Measurements from ENCODE around the gene FUT9.

Gene FUT9

DNA sequence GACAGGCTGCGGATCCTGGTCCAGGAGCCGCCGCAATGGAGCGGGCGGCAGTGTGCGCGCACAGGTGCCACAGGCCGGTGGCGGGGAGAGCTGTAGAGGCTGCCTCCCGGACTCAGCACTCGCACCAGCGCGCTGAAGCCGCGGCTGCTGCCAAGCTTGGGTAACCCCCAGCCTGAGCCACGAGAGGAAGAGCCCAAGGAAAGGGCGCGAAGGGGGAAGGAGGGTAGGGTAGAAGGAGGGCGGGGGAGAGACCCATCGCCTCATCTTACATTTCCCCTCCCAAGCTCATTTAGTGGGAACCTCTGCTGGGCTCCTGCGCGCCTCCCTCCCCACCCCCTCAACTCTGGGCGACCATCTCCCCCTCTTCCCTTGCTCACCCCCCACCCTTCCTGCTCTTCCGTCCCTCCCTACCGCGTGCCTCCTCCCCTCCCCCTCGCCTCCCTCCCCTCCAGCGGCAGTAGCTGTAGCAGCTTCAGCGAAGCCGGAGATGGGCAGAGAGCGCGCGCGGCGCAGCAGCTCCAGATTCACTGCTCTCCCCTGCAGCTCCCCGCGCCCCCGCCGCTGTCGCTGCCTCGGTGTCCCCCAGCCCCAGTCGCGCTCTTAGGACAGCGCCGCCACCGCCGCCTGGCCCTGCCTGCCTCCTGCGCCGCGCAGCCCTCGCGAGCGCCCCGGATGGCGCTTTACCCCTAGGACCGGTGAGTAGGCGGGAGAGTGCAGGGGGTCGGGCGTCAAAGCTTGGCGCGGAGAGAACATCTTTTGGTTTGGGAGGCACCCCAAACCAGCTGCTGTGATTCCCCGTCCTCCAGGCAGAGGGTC is at the start of gene FUT9:
Gene FUT9, plus strand, starts transcription at position 457 of the 816 bp plus-strand sequence. CDS start 187,182 bp downstream, outside the sequence.
- peak; percentile 66 for DNase-seq (ENCODE audit: low read depth, low spot score)

DNA sequence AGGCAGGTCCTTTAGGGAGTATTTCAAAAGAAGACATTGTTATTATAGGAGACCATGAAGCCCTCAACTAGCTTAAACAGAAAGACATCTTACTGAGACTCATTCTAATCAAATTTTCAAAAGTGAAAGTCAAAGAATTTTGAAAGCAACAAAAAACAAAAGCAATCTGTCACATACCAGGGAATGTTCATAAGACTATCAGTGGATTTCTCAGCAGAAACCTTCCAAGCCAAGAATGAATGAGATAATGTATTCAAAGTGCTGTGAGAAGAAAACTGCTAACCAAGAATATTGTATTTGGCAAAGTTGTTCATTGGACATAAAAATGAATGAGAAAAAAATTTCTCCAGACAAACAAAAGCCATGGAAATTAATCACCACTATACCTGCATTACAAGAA is 48.2 kb upstream of the FUT9 start:
- no peak for DNase-seq (ENCODE audit: low read depth, low spot score)

DNA sequence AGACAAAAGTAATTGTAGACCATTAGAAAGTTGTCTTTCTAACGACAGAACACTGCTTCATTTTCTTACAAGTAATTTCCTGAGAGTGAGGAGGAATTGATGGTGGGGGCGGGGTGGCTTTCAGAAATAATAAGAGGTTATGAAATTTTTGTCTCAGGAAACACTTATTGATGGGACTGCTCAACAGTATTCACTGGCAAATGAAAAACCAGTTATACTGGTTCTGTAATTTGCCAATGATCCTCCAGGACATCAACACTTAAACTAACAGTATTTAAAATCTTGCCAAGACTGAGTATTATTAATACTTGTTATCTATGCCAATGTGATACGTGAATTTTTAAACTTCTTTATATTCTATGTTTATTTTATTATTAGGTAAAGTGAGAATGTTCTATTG is 41.8 kb upstream of the FUT9 start:
- DNase-seq (ENCODE audit: low read depth, low spot score), result no peak

DNA sequence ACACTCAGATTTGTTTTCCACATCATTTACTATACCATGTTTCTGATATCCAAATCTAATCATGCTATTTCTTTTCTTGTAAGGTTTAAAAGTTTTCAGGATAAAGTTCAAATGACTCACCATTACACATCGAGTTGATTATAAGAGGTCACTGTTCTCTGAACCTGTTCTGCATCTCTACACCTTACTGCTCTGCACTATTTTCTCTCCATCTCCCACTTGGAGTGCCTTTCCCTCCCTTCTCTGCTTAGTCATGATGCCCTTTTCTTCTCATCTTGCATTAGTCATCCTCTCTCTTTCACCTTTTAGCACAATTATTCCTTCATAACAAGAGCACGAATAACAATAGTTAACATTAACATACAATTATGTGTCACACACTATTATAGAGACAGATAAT is 37.5 kb upstream of the FUT9 start:
- DNase-seq (ENCODE audit: low read depth, low spot score), result no peak

DNA sequence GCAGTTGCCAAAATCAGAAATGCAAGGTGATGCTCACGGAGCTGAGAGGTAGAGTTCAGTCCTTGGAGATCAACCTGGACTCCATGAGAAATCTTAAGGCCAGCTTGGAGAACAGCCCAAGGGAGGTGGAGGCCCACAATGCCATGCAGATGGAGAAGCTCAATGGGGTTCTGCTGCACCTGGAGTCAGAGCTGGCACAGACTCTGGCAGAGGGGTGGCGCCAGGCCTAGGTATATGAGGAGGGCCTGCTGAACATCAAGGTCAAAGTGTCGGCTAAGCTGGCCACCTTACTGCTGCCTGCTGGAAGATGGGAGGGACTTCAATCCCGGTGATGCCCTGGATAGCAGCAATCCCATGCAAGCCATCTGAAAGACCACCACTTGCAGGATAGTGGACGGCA is 23.9 kb upstream of the FUT9 start:
- no peak for DNase-seq (ENCODE audit: low read depth, low spot score)

DNA sequence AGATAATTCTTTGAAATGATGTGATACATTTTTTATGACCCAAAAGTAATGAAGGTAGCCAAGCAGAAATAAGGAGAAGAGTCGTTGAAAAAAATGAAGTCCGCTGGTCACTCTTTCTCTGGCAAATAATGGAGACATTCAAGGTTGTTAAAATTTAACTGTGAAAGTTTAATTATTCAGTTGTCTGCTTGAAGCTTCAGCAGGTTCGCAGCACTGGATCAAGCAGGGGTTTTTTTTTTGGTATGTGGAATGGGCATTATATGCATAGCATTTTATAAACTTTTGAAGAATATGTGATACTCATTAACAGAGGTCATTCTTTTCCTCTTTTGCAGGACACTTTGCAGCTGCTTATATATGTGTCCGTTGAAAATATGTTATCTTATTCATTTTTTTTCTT is 21.6 kb upstream of the FUT9 start:
- no peak for DNase-seq (ENCODE audit: low read depth, low spot score)

DNA sequence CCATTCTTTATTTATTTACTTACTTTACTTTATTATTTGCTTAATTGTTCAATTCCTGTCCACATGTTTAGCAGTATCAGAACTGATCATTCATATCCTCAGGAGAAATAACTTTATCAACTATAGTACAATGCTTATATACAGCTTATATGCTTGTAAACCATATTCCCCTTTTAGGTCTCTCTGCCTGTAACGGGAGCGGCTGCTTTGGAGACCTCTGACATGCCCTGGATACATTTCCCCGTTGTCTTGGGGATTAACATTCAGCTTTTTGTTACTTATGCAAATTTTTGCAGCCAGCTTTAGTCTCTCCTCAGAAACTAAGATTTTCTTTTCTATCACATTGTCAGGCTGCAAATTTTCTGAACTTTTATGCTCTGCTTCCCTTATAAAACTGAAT is 17.6 kb upstream of the FUT9 start:
- no peak for DNase-seq (ENCODE audit: low read depth, low spot score)

DNA sequence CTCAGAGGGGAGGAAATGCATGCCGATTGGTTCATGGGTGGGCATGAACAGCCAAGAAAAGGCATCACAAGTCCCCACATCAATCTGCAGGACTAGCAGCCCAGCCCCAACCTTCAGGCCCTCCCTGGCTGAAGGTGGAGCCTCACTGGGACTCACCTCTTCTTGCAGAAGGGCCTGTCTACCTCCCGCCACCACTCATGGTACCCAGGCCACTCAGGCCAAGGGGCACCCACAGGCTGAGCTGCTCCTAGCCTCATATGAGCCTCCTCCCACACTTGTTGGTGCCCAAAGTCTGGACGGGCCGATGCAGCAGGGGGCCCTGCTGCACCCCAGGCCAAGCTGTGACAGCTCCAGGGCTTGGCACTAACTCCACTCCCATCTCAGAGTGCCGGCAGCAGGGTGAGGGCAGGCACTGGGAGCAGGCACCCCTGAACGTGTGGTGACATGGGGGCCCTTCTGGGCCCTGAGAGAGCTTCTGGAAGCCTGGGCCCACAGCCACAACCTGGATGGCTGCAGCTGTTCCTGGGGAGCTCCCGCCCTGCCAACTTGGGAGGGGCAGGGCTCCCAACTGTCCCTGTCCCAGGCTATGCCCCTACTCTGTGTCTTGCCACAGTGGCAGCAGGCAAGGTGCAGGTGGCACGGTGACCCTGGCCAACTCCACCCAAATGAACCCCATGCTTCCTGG is 13.7 kb upstream of the FUT9 start:
- no peak for DNase-seq (ENCODE audit: low read depth, low spot score)

DNA sequence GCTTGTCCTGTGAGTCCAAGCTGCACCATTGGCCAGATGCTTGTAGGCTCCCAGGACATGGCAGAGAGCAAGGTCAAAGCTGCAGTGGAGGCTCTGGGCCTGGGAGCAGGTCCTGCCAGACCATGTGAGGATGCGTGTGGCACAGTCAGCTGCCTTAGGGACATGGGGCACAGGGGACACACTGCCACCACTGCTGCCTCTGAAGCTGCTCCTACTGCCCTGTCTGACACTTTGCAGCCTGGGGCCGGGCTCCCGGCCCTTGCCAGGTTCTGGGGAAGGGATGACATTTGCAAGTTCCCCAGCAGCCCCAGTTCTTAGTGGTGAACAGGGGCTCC is 13.2 kb upstream of the FUT9 start:
- no peak for DNase-seq (ENCODE audit: low read depth, low spot score)

DNA sequence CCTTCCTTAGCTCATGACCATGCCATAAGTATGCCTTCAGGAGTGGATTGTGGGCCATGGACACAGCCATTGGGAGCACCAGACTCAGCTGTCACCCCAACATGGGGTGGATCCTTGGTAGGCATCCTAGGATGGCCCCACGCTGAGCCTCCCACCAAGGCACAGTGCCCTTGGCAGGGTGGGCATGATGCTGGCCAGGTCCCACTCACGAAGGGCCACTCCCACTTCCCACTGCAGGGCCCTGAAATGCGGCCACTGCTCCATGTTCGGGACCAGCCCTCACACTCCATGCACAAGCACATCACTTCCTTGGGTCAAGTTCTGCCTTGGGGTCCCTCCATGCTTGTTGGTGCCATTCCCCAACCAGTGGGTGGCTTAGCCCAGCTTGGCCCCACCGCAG is 12.9 kb upstream of the FUT9 start:
- DNase-seq (ENCODE audit: low read depth, low spot score), result no peak

DNA sequence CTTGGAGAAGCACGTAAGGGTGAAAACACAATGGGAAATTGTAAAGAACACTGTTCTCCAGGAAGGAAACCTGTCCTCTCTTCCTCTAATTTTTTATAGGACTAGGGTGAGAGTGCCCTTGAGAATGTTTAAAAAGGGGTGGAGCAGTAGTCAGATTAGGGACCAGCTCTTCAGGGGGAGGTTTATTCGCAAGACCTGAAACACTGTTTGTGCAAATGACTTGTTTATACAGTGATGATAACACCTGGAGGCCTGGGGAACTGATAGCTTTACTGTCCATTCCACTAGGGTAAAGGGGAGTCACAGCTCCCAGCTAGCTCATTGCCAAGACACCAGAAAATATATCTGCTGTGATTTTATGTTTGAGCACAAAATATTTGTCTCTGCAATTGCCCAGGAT is 8.1 kb upstream of the FUT9 start:
- DNase-seq (ENCODE audit: low read depth, low spot score), result no peak

DNA sequence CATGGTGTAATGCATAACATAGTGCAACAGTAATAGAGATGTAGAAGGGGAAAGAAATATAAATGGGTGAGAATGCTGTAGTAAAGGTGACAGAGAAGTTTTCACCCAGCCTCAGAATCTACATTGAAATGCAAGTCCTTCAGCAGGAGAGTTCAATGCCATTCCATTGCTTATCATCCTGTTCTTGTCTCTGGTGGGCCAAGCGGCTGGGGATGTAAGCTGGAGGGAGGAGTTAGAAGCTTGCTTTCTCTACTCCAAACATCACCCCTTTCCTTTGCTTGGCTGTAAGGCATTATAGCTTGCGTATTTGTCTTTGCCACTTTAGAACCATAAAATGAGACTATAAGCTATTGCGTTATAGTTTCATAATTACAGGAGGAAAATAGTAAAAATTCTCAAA is 2.2 kb upstream of the FUT9 start:
- DNase-seq (ENCODE audit: low read depth, low spot score), result no peak

DNA sequence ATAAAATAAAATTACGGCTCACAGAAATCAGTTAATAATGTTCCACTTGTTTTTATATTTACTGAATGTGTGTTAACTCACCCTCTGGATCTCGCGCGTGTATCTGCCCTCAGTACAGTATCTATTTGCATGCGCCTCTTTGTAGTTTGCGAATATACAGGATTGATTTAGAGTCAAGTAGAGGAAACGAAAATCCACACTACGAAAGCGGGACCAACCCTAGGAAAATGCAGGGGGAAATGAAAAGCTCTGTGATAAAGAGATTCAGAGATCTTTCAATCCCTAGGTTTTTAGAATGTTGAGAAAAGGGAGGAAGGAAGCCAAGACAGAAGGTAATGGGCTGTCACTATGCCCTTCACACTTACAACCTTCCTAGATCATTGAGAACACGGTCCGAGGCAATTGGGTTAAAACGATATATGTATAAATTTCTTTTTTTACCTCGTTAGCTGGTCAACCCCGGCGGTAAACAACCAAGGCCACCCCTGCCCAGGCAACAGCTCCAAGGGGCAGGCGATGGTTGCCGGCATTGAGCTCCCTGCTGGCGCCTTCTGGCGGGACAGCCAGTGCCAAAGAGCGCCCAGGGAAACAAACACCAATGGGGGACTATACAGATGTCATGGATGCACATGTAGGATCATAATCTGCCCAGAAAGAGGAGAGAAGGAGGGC is 792 bp upstream of the FUT9 start:
- DNase-seq (ENCODE audit: low read depth, low spot score), result no peak

DNA sequence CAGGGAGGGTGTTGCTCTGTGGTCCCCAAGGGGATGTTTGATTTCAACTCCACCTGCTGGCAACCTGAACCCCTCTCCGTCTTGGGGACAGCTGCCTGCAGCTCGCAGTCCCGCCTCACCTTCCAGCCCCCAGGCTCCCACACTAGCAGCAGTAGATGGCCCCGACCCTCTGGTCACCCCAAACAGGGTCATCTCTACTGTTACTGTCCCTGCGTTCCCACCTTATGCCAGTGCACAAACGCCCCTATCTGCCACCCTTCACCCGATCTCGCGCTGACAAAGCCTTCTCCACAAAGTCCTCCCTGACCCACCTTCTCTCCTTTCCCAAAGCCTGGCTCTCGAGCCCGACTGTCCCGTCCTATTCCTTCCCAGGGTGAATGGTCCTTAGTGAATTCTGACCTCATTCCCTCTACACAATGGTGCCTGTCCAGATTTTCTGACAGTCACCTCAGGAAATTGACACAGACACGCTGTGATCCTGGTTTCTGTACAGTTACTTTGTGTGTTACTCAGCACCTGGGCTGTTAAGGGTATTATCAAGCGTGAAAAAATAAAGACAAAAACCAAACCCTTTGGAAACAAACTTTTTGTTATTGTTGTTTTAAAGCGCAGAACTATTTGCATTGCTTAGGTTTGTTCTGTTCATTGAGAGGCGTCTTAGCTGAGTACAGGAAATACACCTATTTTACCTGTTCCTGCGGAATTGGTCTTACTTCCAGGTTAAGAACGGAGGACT is 728 bp downstream of the FUT9 start:
- no peak for DNase-seq (ENCODE audit: low read depth, low spot score)

DNA sequence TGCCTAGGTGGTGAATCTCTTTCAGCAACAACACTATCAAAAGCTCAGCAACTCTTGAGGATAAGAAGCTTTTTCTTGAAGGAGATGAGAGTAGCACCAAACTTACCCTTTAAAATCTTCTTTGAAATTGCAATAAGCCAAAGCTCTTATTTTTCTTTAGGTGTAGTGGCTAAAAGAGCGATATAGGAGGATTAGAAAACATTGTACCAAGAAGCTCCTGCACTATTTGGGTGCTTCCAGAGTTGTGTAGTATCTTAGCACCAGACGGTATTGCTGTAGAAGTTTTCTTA is 1.2 kb downstream of the FUT9 start:
- no peak for DNase-seq (ENCODE audit: low read depth, low spot score)

DNA sequence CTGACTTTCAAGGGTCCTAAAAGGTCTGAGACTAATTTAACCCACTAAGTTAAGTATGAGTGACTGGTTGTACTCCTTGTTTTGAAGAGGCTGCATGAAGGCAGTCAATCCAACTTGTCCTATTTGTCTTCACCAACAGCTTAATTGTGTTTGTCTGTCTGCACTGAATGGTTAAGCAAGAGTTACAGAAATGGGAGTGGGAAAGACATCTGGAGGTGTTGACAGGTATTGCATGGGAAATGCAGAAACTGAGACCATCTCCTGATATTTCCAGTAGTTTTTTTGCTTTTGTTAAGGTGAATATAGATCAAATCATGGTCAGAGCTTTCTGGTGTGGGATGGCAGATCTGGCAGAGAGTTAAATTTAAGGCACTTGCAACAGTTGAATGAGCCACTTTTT is 6.5 kb downstream of the FUT9 start:
- DNase-seq (ENCODE audit: low read depth, low spot score), result no peak

DNA sequence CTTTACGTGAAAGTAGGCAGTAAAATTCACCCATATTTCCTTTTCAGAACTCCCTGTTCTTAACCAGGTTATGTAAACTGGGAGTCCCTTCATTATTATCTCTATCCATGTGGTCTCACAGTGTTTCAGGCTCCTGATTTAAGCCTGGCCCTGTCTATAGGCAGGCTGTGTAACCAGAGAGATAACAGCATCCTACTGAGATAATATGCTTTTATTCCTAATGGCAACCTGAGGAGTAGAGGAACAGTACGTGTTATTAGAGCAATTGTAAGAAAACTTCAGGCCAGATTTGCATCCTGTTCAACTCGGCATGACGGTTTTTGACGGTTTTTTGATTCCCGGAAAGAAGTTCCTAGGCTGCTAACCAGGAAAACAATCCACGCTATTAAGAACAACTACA is 16.9 kb downstream of the FUT9 start:
- no peak for DNase-seq (ENCODE audit: low read depth, low spot score)

DNA sequence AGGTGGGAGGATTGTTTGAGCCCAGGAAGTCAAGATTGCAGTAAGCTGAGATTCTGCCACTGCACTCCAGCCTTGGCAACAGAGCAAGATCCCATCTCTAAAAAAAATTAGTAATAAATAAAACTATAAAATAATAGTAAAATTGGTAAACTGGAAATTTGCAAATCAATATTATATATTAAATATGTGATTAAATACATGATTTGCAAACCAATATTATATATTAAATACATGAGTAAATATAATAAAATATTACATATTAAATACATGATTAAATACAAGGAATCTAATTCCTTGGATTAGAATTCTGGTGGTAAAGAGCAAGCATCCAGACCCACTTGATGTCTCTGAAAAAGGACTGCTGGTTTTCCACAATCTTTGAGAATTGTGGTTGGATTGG is 35.8 kb downstream of the FUT9 start:
- no peak for DNase-seq (ENCODE audit: low read depth, low spot score)

DNA sequence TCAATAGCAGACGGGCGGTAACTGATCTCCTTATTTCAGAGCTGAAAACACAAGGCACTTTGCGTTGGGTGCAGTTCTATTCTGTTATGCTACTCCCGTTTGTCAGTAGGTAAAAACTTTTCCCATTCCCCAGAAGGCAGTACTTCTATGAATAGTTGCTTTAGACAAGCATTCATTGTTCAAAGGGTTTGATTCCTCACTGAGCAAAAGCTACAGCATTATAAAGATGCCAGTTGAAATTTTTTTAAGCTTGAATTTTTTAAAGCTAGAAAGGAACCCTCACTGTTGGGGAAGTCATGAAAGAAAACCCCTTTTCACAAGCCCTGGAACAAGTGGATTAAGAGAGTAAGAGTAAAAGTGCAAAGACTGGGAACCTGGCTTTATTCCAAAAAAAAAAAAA is 42.3 kb downstream of the FUT9 start:
- no peak for DNase-seq (ENCODE audit: low read depth, low spot score)

DNA sequence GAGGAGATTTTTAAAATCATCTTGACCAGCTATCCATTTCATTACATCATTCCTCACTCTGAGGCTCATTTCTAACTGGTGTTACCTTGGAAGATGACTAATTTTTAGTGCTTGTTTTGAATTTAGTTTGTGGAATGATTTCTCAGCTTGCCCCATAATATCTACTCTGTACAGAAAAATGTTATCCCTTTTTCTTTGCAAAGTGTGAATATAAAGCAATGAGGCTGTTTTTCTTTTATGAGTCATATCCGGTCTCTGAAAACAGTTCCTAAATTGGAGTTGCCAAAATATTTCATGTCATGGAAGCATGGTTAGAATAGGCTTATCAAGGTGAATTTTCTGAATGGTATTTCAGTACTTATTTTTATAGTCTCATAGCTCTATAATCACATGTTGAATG is 43.8 kb downstream of the FUT9 start:
- no peak for DNase-seq (ENCODE audit: low read depth, low spot score)

DNA sequence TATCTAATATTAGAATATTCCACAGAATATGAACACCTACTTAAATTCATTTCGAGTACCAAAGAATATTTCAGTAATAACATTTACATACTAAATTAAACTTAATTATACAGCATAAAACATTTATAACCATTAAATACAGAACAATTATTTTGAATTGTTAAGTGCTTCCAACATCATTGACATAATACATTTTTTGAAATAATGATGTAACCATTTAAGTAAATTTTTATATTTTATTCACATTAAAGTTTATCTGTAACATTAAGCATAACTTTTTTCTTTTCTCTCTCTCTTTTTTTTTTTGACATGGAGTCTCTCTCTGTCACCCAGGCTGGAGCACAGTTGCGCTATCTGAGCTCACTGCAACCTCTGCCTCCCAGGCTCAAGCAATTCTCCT is 44.5 kb downstream of the FUT9 start:
- no peak for DNase-seq (ENCODE audit: low read depth, low spot score)

DNA sequence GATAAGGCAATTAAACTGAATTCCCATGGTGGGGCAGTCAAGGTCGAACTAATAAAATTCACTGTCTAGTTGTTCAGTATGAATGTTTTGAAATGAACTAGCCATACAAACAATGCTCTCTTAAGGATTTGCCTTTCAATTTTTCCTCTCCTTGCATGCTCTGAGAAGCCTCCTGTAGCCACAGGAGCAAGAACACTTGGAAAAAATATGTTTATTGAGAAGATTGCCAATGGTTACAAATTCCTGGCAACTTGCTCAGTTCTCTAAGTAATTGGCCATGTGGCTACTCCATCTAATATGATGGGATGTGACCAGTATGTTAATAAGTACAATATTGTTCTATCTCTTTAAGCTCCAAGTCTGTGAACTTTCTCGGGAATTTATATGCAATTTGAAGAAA is 49.4 kb downstream of the FUT9 start:
- no peak for DNase-seq (ENCODE audit: low read depth, low spot score)

DNA sequence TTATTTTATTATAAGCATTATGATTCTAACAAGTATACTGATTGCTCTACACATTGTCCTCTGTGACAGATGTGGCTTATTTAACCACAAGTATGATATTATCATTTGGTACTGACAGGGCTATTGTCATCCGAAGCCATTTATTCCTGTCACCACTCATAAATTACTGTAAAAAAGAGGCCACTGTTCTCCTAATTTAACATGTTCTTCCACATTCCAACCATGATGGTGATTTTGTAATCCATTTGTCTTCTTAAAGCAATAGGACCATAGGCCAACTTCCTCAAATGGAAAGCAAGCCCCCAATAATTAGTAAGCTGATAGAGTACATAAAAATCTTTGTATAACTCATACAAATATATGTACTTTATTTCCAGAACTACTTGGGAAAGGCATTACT is 50.6 kb downstream of the FUT9 start:
- DNase-seq (ENCODE audit: low read depth, low spot score), result no peak

Data from ELF-1 (cell line).